DOHH2 (cell line): ENCODE results near the gene IER5L.

Source experiments
- H3F3A ChIP-seq: fragments of 200-600 bp; sonication (generic), shearing (Covaris generic); 2 replicates; pipeline ENCODE4 v1.6.0; 2016; ENCODE audit warnings: antibody characterized with exemption, mild to moderate bottlenecking; ENCODE audit not compliant: control insufficient read depth, insufficient read depth
- H3K27ac ChIP-seq: fragments of 200-600 bp; sonication (generic); 2 replicates; pipeline ENCODE4 v1.5.1; 2014; ENCODE audit warnings: low read depth, mild to moderate bottlenecking, low read length, moderate library complexity
- H3K27me3 ChIP-seq: fragments of 200-600 bp; sonication (generic); 2 replicates; pipeline ENCODE4 v1.6.1; 2014; ENCODE audit warnings: mild to moderate bottlenecking, low read length, mixed read lengths; ENCODE audit not compliant: control insufficient read depth
- H3K36me3 ChIP-seq: fragments of 200-600 bp; sonication (generic); 2 replicates; pipeline ENCODE4 v1.6.1; 2014; ENCODE audit warnings: mild to moderate bottlenecking, low read length, moderate library complexity, mixed read lengths; ENCODE audit not compliant: control insufficient read depth
- H3K4me1 ChIP-seq: fragments of 200-600 bp; sonication (generic); 2 replicates; pipeline ENCODE4 v1.6.1; 2014; ENCODE audit warnings: mild to moderate bottlenecking, low read length, mixed read lengths; ENCODE audit not compliant: control insufficient read depth
- H3K4me2 ChIP-seq: fragments of 200-600 bp; sonication (generic); 2 replicates; pipeline ENCODE4 v1.6.0; 2014; ENCODE audit warnings: mild to moderate bottlenecking, low read length, moderate library complexity
- H3K4me3 ChIP-seq: fragments of 200-600 bp; sonication (generic); 2 replicates; pipeline ENCODE4 v1.5.1; 2014; ENCODE audit warnings: mild to moderate bottlenecking, low read length, mixed read lengths
- H3K79me2 ChIP-seq: fragments of 200-600 bp; sonication (generic); 2 replicates; pipeline ENCODE4 v1.6.1; 2014; ENCODE audit warnings: mild to moderate bottlenecking, low read length, mixed read lengths; ENCODE audit not compliant: control insufficient read depth
- H3K9me2 ChIP-seq: fragments of 200-600 bp; sonication (generic); replicated peaks from 2 replicates; pipeline ENCODE4 v1.6.1; 2014; ENCODE audit warnings: mild to moderate bottlenecking, low read length, mixed read lengths; ENCODE audit not compliant: control insufficient read depth
- H3K9me3 ChIP-seq: fragments of 200-600 bp; sonication (generic); 2 replicates; pipeline ENCODE4 v1.6.1; 2014; ENCODE audit warnings: antibody characterized with exemption, low read length, mixed read lengths; ENCODE audit not compliant: control insufficient read depth, insufficient read depth
- H4K20me1 ChIP-seq: fragments of 200-600 bp; sonication (generic); 2 replicates; pipeline ENCODE4 v1.6.0; 2014; ENCODE audit warnings: low read depth, mild to moderate bottlenecking, antibody characterized with exemption, low read length, moderate library complexity; ENCODE audit not compliant: control insufficient read depth, insufficient read depth
- EZH2phosphoT487 ChIP-seq: fragments of 200-600 bp; sonication (generic); IDR thresholded peaks from 2 replicates; pipeline ENCODE4 v1.6.1; 2017; ENCODE audit warnings: borderline replicate concordance, mild to moderate bottlenecking, antibody characterized with exemption, low read length, moderate library complexity, mixed read lengths
- TF ChIP-seq, protein P1 (sequence below): fragments of 200-600 bp; sonication (generic); IDR thresholded peaks from one replicate; pipeline ENCODE4 v1.5.1; 2014; ENCODE audit warnings: antibody characterized with exemption, mild to moderate bottlenecking, low read depth, low read length; ENCODE audit not compliant: poor library complexity, severe bottlenecking

Gene IER5L

DNA sequence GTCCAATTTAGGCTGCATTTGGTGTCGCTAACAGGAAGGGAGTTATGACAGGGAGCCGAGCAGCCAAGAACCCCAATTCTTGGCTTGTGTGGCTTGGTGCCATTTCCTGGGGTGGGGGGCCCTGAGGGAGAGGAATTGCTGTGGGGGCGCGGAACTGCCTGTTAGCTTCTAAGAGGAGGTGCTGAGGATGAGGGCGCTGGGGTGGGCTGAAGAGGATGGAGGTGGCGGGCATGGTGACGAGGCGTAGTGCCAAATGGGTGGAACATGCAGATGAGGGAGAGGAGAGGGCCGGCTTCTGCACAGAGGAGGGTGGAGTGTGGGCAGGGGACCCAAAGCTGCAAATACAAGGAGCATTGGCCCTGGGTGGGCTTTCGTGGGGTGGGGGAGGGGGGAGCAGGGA is 27.9 kb downstream of the IER5L start:
- H3K79me2 ChIP-seq = no peaks in the 10 kb centered on the region
- no peak overlapping the region for H3K27ac ChIP-seq
- TF ChIP-seq, protein P1, sequence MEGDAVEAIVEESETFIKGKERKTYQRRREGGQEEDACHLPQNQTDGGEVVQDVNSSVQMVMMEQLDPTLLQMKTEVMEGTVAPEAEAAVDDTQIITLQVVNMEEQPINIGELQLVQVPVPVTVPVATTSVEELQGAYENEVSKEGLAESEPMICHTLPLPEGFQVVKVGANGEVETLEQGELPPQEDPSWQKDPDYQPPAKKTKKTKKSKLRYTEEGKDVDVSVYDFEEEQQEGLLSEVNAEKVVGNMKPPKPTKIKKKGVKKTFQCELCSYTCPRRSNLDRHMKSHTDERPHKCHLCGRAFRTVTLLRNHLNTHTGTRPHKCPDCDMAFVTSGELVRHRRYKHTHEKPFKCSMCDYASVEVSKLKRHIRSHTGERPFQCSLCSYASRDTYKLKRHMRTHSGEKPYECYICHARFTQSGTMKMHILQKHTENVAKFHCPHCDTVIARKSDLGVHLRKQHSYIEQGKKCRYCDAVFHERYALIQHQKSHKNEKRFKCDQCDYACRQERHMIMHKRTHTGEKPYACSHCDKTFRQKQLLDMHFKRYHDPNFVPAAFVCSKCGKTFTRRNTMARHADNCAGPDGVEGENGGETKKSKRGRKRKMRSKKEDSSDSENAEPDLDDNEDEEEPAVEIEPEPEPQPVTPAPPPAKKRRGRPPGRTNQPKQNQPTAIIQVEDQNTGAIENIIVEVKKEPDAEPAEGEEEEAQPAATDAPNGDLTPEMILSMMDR = no peak
- TF ChIP-seq EZH2phosphoT487 = no peak
- no peaks in the 10 kb centered on the region for H3K27me3 ChIP-seq
- no peaks in the 10 kb centered on the region for H3F3A ChIP-seq
- no peak overlapping the region for H3K4me2 ChIP-seq
- H3K4me1 ChIP-seq = peaks cover 15% of the 10 kb centered on the region
- no peaks in the 10 kb centered on the region; the same call in 1 of the 2 replicates for H4K20me1 ChIP-seq
- no peak overlapping the region for H3K4me3 ChIP-seq
- no peaks in the 10 kb centered on the region for H3K9me3 ChIP-seq
- H3K36me3 ChIP-seq = peaks cover 10% of the 10 kb centered on the region; the same call in 1 of the 2 replicates
- no peaks in the 10 kb centered on the region for H3K9me2 ChIP-seq

GRCh38 chr9:129149442-129149841 is 28.6 kb downstream of the IER5L start:
- Histone ChIP-seq H3K27me3 (no peaks in the 10 kb centered on the region), H3K4me3 (no peak overlapping the region), H3K4me1 (peaks cover 15% of the 10 kb centered on the region), H4K20me1 (no peaks in the 10 kb centered on the region; the same call in 1 of the 2 replicates), H3K4me2 (no peak overlapping the region), H3K9me2 (no peaks in the 10 kb centered on the region), H3K27ac (no peak overlapping the region), H3F3A (no peaks in the 10 kb centered on the region), H3K36me3 (peaks cover 10% of the 10 kb centered on the region; the same call in 1 of the 2 replicates), H3K79me2 (no peaks in the 10 kb centered on the region), H3K9me3 (no peaks in the 10 kb centered on the region)
- TF ChIP-seq EZH2phosphoT487 = no peak
- TF ChIP-seq, protein P1 = no peak

GRCh38 chr9:129148463-129149204 is 29.4 kb downstream of the IER5L start:
- H3F3A ChIP-seq = no peaks in the 10 kb centered on the region
- peaks cover 18% of the 10 kb centered on the region for H3K4me1 ChIP-seq
- no peaks in the 10 kb centered on the region for H3K9me3 ChIP-seq
- H3K4me3 ChIP-seq = no peak overlapping the region
- no peak overlapping the region for H3K27ac ChIP-seq
- no peak overlapping the region for H3K4me2 ChIP-seq
- peaks cover 15% of the 10 kb centered on the region for H3K36me3 ChIP-seq
- no peaks in the 10 kb centered on the region; the same call in 1 of the 2 replicates for H4K20me1 ChIP-seq
- H3K27me3 ChIP-seq = no peaks in the 10 kb centered on the region
- H3K79me2 ChIP-seq = no peaks in the 10 kb centered on the region
- TF ChIP-seq EZH2phosphoT487 = no peak
- TF ChIP-seq, protein P1 = no peak
- H3K9me2 ChIP-seq = no peaks in the 10 kb centered on the region
